ENCODE measurements around the gene EPHA4. TPM values are rescaled to one million over a fixed set of nuclear protein-coding genes. Genes with fewer than 3 reads are reported as not detected.

EPHA4 gene
- total RNA-seq = 10.1 and 12.9 TPM in 2 replicates

GRCh38 chr2:221572219-221572820 is at the start of gene EPHA4:
EPHA4 (minus strand) TSS chr2:221572304; CDS start chr2:221572248, 56 bp downstream.

